Uterus (tissue), 2 donors: ENCODE results near the gene SEMA3B.

Experiments
- CTCF ChIP-seq, 4 experiments: fragments of 200-600 bp in 2 of 4; fragments of 450-650 bp in 2 of 4; sonication (generic) in 2 of 4; IDR thresholded peaks; one replicate each; pipeline ENCODE4 v1.5.1; 2016 to 2019; ENCODE audit warnings: antibody characterized with exemption in 4 of 4, mild to moderate bottlenecking in 2 of 4, moderate library complexity in 1 of 4
- POLR2A ChIP-seq, 2 donors: fragments of 450-650 bp; IDR thresholded peaks; one replicate each; pipeline ENCODE4 v1.6.1; 2016; ENCODE audit warnings: antibody characterized with exemption in 2 of 2, mild to moderate bottlenecking in 1 of 2, moderate library complexity in 1 of 2

- no peak for TF ChIP-seq POLR2A (IDR thresholded peaks at IDR 0.05)
- no peak for TF ChIP-seq CTCF (IDR thresholded peaks at IDR 0.05)
These were observed 17.7 kb upstream of the SEMA3B start for GRCh38 chr3:50251220-50251619.
